Tibial nerve (tissue), 4 donors: ENCODE results near the gene OSBPL9. TPM values are rescaled to one million over a fixed set of nuclear protein-coding genes. Genes with fewer than 3 reads are reported as not detected.

Source experiments
- DNase-seq, 2 donors: peaks; one replicate each; pipeline ENCODE4 v3.0.0-alpha.2; 2019; ENCODE audit warnings: low spot score in 2 of 2
- H3K27ac ChIP-seq, 4 donors: fragments of 200-600 bp; sonication (generic) in 3 of 4; one replicate each; pipeline ENCODE4 v1.5.1; 2017 to 2019; ENCODE audit warnings: mild to moderate bottlenecking in 1 of 4
- H3K27me3 ChIP-seq, 2 donors: fragments of 200-600 bp; sonication (generic) in 1 of 2; one replicate each; pipeline versions ENCODE4 v1.5.1 to v1.6.0; 2017 to 2019
- H3K36me3 ChIP-seq, 3 donors: fragments of 200-600 bp; sonication (generic); one replicate each; pipeline ENCODE4 v1.5.1; 2018 to 2019
- H3K4me1 ChIP-seq, 4 donors: fragments of 200-600 bp; sonication (generic) in 3 of 4; one replicate each; pipeline ENCODE4 v1.5.1; 2017 to 2019
- H3K4me3 ChIP-seq, 4 donors: fragments of 200-600 bp; sonication (generic) in 3 of 4; one replicate each; pipeline ENCODE4 v1.5.1; 2017 to 2019; ENCODE audit warnings: mild to moderate bottlenecking in 1 of 4, moderate library complexity in 1 of 4
- H3K9me3 ChIP-seq, 4 donors: fragments of 200-600 bp; sonication (generic) in 3 of 4; one replicate each; pipeline ENCODE4 v1.5.1; 2017 to 2019
- EP300 ChIP-seq, 2 donors: sonication (generic); formaldehyde crosslinking; IDR thresholded peaks; one replicate each; pipeline ENCODE4 v1.6.1; 2017; ENCODE audit warnings: antibody characterized with exemption in 2 of 2, mild to moderate bottlenecking in 1 of 2
- POLR2A ChIP-seq, 2 donors: fragments of 450-650 bp; IDR thresholded peaks; one replicate each; pipeline ENCODE4 v1.6.1; 2017; ENCODE audit warnings: antibody characterized with exemption in 2 of 2, mild to moderate bottlenecking in 2 of 2, moderate library complexity in 2 of 2
- WGBS, 2 donors: methylation state at CpG; one replicate each; pipeline ENCODE4 v1.1.5; 2018; 5-methylcytosine and 5-hydroxymethylcytosine counted together
- total RNA-seq, 4 donors: library from RNA; depleted of rRNA; stranded (reverse); fragments of >200 nt; gene quantifications; one replicate each; pipeline ENCODE4 v1.1.0, GENCODE V29; 2016
- TF ChIP-seq, protein P1 (sequence below), 5 experiments: fragments of 200-600 bp in 3 of 5; fragments of 450-650 bp in 2 of 5; sonication (generic) in 3 of 5; IDR thresholded peaks; one replicate each; pipeline ENCODE4 v1.5.1; 2016 to 2019; ENCODE audit warnings: antibody characterized with exemption in 5 of 5, mild to moderate bottlenecking in 3 of 5, moderate library complexity in 2 of 5

Gene OSBPL9
- total RNA-seq, 4 donors from 2014 or later, result 86.1 to 132 (median 96.9) TPM

DNA sequence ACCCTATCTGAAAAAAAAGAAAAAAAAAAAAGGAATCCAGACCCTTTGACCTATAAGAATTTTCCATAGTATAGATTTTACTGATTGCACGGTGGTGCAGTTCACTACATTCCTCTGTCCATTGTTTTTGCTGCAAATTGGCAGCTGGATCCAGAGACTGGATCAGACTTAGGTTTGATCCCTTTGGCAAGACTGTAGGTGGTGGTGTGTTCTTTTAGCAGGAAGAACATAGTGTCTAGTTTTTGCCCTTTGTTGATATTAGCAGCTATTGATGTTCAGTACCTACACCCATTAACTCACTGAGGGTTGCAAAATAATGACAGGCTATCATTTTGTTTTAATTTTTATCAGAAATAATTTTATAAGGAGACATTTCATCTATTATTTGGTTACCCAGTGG lies 37.1 kb downstream of the OSBPL9 start:
- peak overlapping the region in 1 of 4 donors; percentile 42 for H3K27ac ChIP-seq
- TF ChIP-seq EP300 (IDR thresholded peaks at IDR 0.05), result peak in 1 of 2 donors; percentile 57
- TF ChIP-seq, protein P1, sequence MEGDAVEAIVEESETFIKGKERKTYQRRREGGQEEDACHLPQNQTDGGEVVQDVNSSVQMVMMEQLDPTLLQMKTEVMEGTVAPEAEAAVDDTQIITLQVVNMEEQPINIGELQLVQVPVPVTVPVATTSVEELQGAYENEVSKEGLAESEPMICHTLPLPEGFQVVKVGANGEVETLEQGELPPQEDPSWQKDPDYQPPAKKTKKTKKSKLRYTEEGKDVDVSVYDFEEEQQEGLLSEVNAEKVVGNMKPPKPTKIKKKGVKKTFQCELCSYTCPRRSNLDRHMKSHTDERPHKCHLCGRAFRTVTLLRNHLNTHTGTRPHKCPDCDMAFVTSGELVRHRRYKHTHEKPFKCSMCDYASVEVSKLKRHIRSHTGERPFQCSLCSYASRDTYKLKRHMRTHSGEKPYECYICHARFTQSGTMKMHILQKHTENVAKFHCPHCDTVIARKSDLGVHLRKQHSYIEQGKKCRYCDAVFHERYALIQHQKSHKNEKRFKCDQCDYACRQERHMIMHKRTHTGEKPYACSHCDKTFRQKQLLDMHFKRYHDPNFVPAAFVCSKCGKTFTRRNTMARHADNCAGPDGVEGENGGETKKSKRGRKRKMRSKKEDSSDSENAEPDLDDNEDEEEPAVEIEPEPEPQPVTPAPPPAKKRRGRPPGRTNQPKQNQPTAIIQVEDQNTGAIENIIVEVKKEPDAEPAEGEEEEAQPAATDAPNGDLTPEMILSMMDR (IDR thresholded peaks at IDR 0.05), result no peak
- peaks cover 0 to 6% (median 0%) of the 10 kb centered on the region in 3 donors for H3K36me3 ChIP-seq
- no peak for DNase-seq
- H3K4me3 ChIP-seq, result no peak overlapping the region
- WGBS, 2 donors, result 22 to 34% methylated on average over 1 of the region's 1 CpG
- H3K27me3 ChIP-seq, result no peaks in the 10 kb centered on the region
- no peaks in the 10 kb centered on the region for H3K9me3 ChIP-seq
- peaks cover 0 to 72% (median 17%) of the 10 kb centered on the region in 4 donors for H3K4me1 ChIP-seq

- 98% methylated on average over 4 of the region's 4 CpGs for WGBS, 2 donors
- H3K4me3 ChIP-seq, result no peak overlapping the region
- no peak overlapping the region for H3K27ac ChIP-seq
- no peak for DNase-seq
- H3K27me3 ChIP-seq, result no peaks in the 10 kb centered on the region
- H3K4me1 ChIP-seq, result peaks cover 0 to 72% (median 11%) of the 10 kb centered on the region in 4 donors
- peaks cover 0 to 6% (median 0%) of the 10 kb centered on the region in 3 donors for H3K36me3 ChIP-seq
- TF ChIP-seq, protein P1 (IDR thresholded peaks at IDR 0.05), result no peak
- TF ChIP-seq POLR2A (IDR thresholded peaks at IDR 0.05) (no peak), EP300 (IDR thresholded peaks at IDR 0.05) (no peak)
- H3K9me3 ChIP-seq, result no peaks in the 10 kb centered on the region
These were observed 39.5 kb downstream of the OSBPL9 start for GRCh38 chr1:51656374-51656773.

DNA sequence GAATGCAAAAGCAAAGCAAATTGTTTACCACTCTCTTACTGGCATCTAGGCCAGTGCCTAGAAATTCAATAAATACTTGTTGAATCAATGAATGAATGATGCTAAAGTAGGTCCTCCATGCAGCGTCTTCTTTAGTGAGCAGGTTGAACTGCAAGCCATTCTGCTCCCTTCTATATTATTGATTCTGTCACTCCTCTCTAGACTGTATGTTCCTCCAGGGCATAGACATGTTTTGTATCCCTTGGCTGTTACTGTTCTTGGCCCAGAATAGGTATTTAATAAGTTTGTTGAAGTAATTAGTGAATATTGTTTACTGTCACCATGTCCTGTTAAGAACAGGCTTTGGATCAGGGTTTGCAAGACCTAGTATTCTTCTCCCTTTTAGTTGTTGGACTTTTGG lies 43.7 kb downstream of the OSBPL9 start:
- Histone ChIP-seq H3K27ac (peak overlapping the region in 2 of 4 donors; percentile 3 to 71), H3K36me3 (peaks cover 0 to 1% (median 0%) of the 10 kb centered on the region in 3 donors), H3K27me3 (no peaks in the 10 kb centered on the region), H3K4me1 (peaks cover 0 to 50% (median 3%) of the 10 kb centered on the region in 4 donors), H3K4me3 (no peak overlapping the region), H3K9me3 (no peaks in the 10 kb centered on the region)
- 82 to 87% methylated on average over 1 of the region's 1 CpG for WGBS, 2 donors
- DNase-seq, result no peak
- TF ChIP-seq EP300 (IDR thresholded peaks at IDR 0.05), result no peak
- TF ChIP-seq POLR2A (IDR thresholded peaks at IDR 0.05), result no peak
- TF ChIP-seq, protein P1 (IDR thresholded peaks at IDR 0.05), result no peak

GRCh38 chr1:51661081-51661518 lies 44.2 kb downstream of the OSBPL9 start:
- H3K9me3 ChIP-seq, result no peaks in the 10 kb centered on the region
- no peaks in the 10 kb centered on the region for H3K36me3 ChIP-seq
- H3K4me1 ChIP-seq, result peaks cover 0 to 50% (median 6%) of the 10 kb centered on the region in 4 donors
- no peak overlapping the region for H3K4me3 ChIP-seq
- H3K27ac ChIP-seq, result peak overlapping the region in 2 of 4 donors; percentile 3 to 71
- WGBS, 2 donors, result 12 to 18% methylated on average over 3 of the region's 3 CpGs
- TF ChIP-seq EP300 (IDR thresholded peaks at IDR 0.05) (peak in 1 of 2 donors; percentile 81), POLR2A (IDR thresholded peaks at IDR 0.05) (no peak)
- TF ChIP-seq, protein P1 (IDR thresholded peaks at IDR 0.05), result no peak
- no peaks in the 10 kb centered on the region for H3K27me3 ChIP-seq
- no peak for DNase-seq

GRCh38 chr1:51663105-51663504 lies 46.2 kb downstream of the OSBPL9 start:
- H3K27ac ChIP-seq, result no peak overlapping the region
- H3K4me1 ChIP-seq, result peaks cover 0 to 62% (median 7%) of the 10 kb centered on the region in 4 donors

More at GRCh38 chr1:51663105-51663504, 46.2 kb downstream of the OSBPL9 start:
- no peaks in the 10 kb centered on the region for H3K36me3 ChIP-seq
- H3K4me3 ChIP-seq, result no peak overlapping the region
- DNase-seq, result no peak
- WGBS, 2 donors, result 46 to 63% methylated on average over 1 of the region's 1 CpG
- H3K27me3 ChIP-seq, result no peaks in the 10 kb centered on the region
- TF ChIP-seq EP300 (IDR thresholded peaks at IDR 0.05) (no peak), POLR2A (IDR thresholded peaks at IDR 0.05) (no peak)
- TF ChIP-seq, protein P1 (IDR thresholded peaks at IDR 0.05), result no peak
- no peaks in the 10 kb centered on the region for H3K9me3 ChIP-seq
